HuH-7.5 (cell line): ENCODE data around the gene BLOC1S3.
A peak's percentile ranks its signal among the peaks of the same experiment; 100 is the strongest.

Experiments used
- DNase-seq: peaks from one replicate; pipeline ENCODE4 v3.0.0; 2011; ENCODE audit warnings: low spot score

Gene BLOC1S3

GRCh38 chr19:45161738-45162607 is 16.6 kb upstream of the BLOC1S3 start:
- peak; percentile 89 for DNase-seq

- no peak for DNase-seq
Measured at GRCh38 chr19:45162608-45163143, 15.9 kb upstream of the BLOC1S3 start.

GRCh38 chr19:45163156-45163555 is 15.4 kb upstream of the BLOC1S3 start:
- no peak for DNase-seq

- DNase-seq = no peak
Measured at GRCh38 chr19:45163751-45164460, 14.7 kb upstream of the BLOC1S3 start.

GRCh38 chr19:45164577-45165335 is 13.8 kb upstream of the BLOC1S3 start:
- DNase-seq = no peak

- DNase-seq = no peak
Measured at GRCh38 chr19:45166723-45167252, 11.8 kb upstream of the BLOC1S3 start.

GRCh38 chr19:45168767-45169351 is 9.7 kb upstream of the BLOC1S3 start:
- DNase-seq = no peak

- no peak for DNase-seq
Measured at GRCh38 chr19:45169602-45170001, 9.0 kb upstream of the BLOC1S3 start.

- DNase-seq = no peak
Measured at GRCh38 chr19:45170146-45171106, 8.2 kb upstream of the BLOC1S3 start.

GRCh38 chr19:45171211-45171623 is 7.4 kb upstream of the BLOC1S3 start:
- no peak for DNase-seq

- DNase-seq = no peak
Measured at GRCh38 chr19:45172173-45172572, 6.4 kb upstream of the BLOC1S3 start.

GRCh38 chr19:45172611-45173208 is 5.9 kb upstream of the BLOC1S3 start:
- no peak for DNase-seq

GRCh38 chr19:45173816-45174215 is 4.8 kb upstream of the BLOC1S3 start:
- DNase-seq = no peak

- DNase-seq = no peak
Measured at GRCh38 chr19:45175515-45176345, 2.9 kb upstream of the BLOC1S3 start.

- no peak for DNase-seq
Measured at GRCh38 chr19:45177817-45178261, 745 bp upstream of the BLOC1S3 start, which contains the start of gene TRAPPC6A. Gene TRAPPC6A, minus strand, starts transcription at chr19:45178237. Its CDS starts 19 bp downstream, at chr19:45178218.

- DNase-seq = no peak
Measured at GRCh38 chr19:45179072-45179891, 698 bp downstream of the BLOC1S3 start.

- DNase-seq = no peak
Measured at GRCh38 chr19:45179892-45180370, 1.3 kb downstream of the BLOC1S3 start.

- DNase-seq = no peak
Measured at GRCh38 chr19:45180936-45181335, 2.4 kb downstream of the BLOC1S3 start.
